OCI-LY1 (cell line): Measurements from ENCODE around the gene HOXD9.

Experiments used
- H2AFZ ChIP-seq: fragments of 200-600 bp; sonication (generic), shearing (Covaris generic); 2 replicates; pipeline ENCODE4 v1.6.0; 2014; ENCODE audit warnings: antibody characterized with exemption, mild to moderate bottlenecking, low read length
- H3F3A ChIP-seq: fragments of 200-600 bp; sonication (generic), shearing (Covaris generic); 2 replicates; pipeline ENCODE4 v1.6.0; 2014; ENCODE audit warnings: mild to moderate bottlenecking, antibody characterized with exemption, low read length, moderate library complexity; ENCODE audit not compliant: insufficient read depth
- H3K27ac ChIP-seq: fragments of 200-600 bp; sonication (generic); 2 replicates; pipeline ENCODE4 v1.5.1; 2014; ENCODE audit warnings: low read length, mixed run types, mild to moderate bottlenecking, low read depth; ENCODE audit not compliant: poor library complexity, severe bottlenecking
- H3K27me3 ChIP-seq: fragments of 200-600 bp; sonication (generic); 2 replicates; pipeline ENCODE4 v1.6.0; 2014; ENCODE audit warnings: antibody characterized with exemption, mild to moderate bottlenecking, low read length, moderate library complexity; ENCODE audit not compliant: insufficient read depth
- H3K36me3 ChIP-seq: fragments of 200-600 bp; sonication (generic); 2 replicates; pipeline ENCODE4 v1.6.1; 2014; ENCODE audit warnings: mild to moderate bottlenecking, antibody characterized with exemption, low read length, moderate library complexity, mixed read lengths; ENCODE audit not compliant: insufficient read depth
- H3K4me1 ChIP-seq: fragments of 200-600 bp; sonication (generic); 2 replicates; pipeline ENCODE4 v1.5.1; 2014; ENCODE audit warnings: mild to moderate bottlenecking, low read length, moderate library complexity; ENCODE audit not compliant: insufficient read depth, severe bottlenecking
- H3K4me2 ChIP-seq: fragments of 200-600 bp; sonication (generic), shearing (Covaris generic); 2 replicates; pipeline ENCODE4 v1.6.1; 2014; ENCODE audit warnings: low read length
- H3K4me3 ChIP-seq: fragments of 200-600 bp; sonication (generic); 2 replicates; pipeline ENCODE4 v1.5.1; 2014; ENCODE audit warnings: low read length, low read depth, mild to moderate bottlenecking, mixed read lengths; ENCODE audit not compliant: poor library complexity, severe bottlenecking
- H3K79me2 ChIP-seq: fragments of 200-600 bp; shearing (Covaris generic); 2 replicates; pipeline ENCODE4 v1.6.1; 2016; ENCODE audit warnings: mixed run types, low read length, mixed read lengths; ENCODE audit not compliant: insufficient read depth
- H3K9ac ChIP-seq: fragments of 200-600 bp; sonication (generic), shearing (Covaris generic); 2 replicates; pipeline ENCODE4 v1.6.1; 2014; ENCODE audit warnings: mild to moderate bottlenecking, low read length, mixed read lengths
- H3K9me2 ChIP-seq: fragments of 200-600 bp; sonication (generic), shearing (Covaris generic); 2 replicates; pipeline ENCODE4 v1.6.1; 2014; ENCODE audit warnings: low read depth, mild to moderate bottlenecking, low read length, mixed read lengths
- H3K9me3 ChIP-seq: fragments of 200-600 bp; shearing (Covaris generic); 2 replicates; pipeline ENCODE4 v1.6.1; 2014; ENCODE audit warnings: low read length, mixed read lengths
- H4K20me1 ChIP-seq: fragments of 200-600 bp; sonication (generic), shearing (Covaris generic); 2 replicates; pipeline ENCODE4 v1.6.0; 2016; ENCODE audit warnings: mild to moderate bottlenecking, low read length; ENCODE audit not compliant: insufficient read depth
- EZH2 ChIP-seq: fragments of 200-600 bp; sonication (generic), shearing (Covaris generic); IDR thresholded peaks from 2 replicates; pipeline ENCODE4 v1.8.0; 2017; ENCODE audit warnings: borderline replicate concordance, mixed run types, mild to moderate bottlenecking, antibody characterized with exemption, low read length, moderate library complexity, mixed read lengths
- TF ChIP-seq, protein P1 (sequence below): fragments of 200-600 bp; sonication (generic), shearing (Covaris generic); IDR thresholded peaks from 2 replicates; pipeline ENCODE4 v1.5.1; 2017; ENCODE audit warnings: mild to moderate bottlenecking, antibody characterized with exemption, low read length, moderate library complexity, mixed read lengths

The HOXD9 gene

DNA sequence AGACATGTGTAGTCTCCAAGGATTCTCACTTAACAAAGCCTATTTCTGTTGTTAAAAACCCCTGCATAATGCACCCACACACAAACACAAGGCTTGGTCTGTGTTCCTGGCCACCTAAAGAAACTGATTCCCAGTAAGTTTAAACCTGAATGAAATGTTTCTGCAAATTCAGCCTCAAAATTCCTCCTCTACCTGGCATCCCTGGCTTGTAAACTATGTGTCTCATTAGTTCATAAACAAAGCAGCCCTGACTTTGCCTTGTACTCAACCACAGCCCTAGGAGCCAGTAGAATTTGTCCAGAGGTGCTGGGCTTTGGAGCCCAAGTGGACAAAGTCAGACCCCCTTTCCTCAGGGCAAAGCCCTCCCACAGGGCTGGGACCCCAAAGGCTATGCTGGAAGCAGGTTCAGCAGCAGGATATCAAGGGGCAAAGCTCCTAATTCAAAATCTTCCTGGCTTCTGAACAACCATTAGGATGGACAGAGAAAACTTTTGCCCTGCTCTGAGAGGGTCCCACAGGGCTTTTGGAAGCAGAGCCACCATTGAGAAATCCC is 32.6 kb upstream of the HOXD9 start:
- Histone ChIP-seq H3K4me2 (no peak overlapping the region), H3F3A (no peaks in the 10 kb centered on the region), H3K27me3 (peaks cover 6% of the 10 kb centered on the region; the same call in 1 of the 2 replicates), H3K36me3 (no peaks in the 10 kb centered on the region), H2AFZ (no peak overlapping the region), H3K9me3 (no peaks in the 10 kb centered on the region), H3K4me3 (no peak overlapping the region), H3K79me2 (no peaks in the 10 kb centered on the region), H3K9ac (no peak overlapping the region), H3K9me2 (no peaks in the 10 kb centered on the region), H3K27ac (no peak overlapping the region), H3K4me1 (no peaks in the 10 kb centered on the region), H4K20me1 (no peaks in the 10 kb centered on the region)
- TF ChIP-seq, protein P1, sequence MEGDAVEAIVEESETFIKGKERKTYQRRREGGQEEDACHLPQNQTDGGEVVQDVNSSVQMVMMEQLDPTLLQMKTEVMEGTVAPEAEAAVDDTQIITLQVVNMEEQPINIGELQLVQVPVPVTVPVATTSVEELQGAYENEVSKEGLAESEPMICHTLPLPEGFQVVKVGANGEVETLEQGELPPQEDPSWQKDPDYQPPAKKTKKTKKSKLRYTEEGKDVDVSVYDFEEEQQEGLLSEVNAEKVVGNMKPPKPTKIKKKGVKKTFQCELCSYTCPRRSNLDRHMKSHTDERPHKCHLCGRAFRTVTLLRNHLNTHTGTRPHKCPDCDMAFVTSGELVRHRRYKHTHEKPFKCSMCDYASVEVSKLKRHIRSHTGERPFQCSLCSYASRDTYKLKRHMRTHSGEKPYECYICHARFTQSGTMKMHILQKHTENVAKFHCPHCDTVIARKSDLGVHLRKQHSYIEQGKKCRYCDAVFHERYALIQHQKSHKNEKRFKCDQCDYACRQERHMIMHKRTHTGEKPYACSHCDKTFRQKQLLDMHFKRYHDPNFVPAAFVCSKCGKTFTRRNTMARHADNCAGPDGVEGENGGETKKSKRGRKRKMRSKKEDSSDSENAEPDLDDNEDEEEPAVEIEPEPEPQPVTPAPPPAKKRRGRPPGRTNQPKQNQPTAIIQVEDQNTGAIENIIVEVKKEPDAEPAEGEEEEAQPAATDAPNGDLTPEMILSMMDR: no peak
- no peak for TF ChIP-seq EZH2

DNA sequence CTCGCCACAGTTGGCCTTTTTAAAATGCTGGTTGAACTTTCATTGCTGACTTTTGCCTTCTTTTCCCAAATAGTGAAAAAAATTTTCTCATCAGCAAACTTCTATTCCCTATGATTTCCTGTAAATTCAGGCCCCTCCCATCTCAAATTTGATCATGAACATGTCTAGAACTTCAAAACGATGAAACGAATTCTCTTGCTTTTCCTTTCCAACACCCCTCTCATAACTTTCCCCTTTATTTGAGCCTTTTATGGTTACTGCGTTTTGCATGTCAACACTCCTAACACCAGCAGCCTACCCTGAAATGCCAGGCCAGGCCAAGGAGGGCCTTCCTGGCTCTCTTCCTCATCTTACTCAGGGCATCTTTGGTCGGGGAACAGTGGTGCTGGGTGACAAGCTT is 31.7 kb upstream of the HOXD9 start:
- Histone ChIP-seq H3F3A (no peaks in the 10 kb centered on the region), H3K36me3 (no peaks in the 10 kb centered on the region), H3K9me2 (no peaks in the 10 kb centered on the region), H3K79me2 (no peaks in the 10 kb centered on the region), H3K27me3 (peaks cover 6% of the 10 kb centered on the region; the same call in 1 of the 2 replicates), H2AFZ (no peak overlapping the region), H3K4me1 (no peaks in the 10 kb centered on the region), H3K4me3 (no peak overlapping the region), H3K9ac (no peak overlapping the region), H3K9me3 (no peaks in the 10 kb centered on the region), H4K20me1 (no peaks in the 10 kb centered on the region), H3K4me2 (no peak overlapping the region), H3K27ac (no peak overlapping the region)
- TF ChIP-seq EZH2: no peak
- TF ChIP-seq, protein P1: no peak

DNA sequence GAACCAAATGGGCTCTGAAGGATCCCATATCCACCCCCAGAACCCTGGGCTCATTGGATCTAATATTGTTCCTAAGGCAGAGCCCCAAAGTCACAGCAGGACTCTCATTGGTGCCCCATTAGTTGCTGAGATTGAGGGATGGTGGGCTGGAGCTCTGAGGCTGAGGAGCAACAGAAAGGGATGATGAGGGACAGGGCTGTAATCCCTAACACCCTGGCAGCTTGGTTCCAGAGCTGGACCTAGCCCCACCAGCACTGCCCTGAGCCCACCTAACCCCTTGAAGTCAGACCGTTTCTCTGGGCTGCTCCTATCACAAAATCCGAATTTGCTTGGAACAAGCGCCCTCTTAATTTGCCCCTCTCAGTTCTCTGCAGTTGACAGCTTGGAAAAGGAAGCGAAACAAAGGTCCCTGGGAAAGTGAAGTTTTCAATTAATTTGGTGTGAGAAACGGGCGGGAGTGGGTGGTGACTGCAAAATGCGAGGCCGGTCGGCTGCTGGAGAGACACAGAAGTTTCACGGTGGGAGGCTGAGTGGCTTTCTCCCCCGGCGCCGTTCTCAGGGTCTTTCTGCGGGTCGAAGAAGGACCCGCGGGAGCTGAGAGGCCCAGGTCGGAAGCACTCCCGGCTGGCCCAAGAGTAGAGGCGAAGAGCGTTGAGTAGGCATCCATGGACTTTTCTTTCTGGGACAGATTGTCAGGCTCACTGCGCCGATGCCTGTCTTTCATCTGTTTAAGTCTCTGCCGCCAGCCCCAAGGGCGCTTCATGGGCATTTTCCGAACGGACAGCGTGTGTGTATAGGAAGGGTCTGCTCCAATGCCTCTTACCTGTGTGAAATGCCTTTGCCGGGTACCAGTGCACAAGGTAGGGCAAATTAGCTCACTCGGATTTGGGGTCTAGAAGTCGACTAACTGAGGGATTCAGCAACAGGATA is 30.9 kb upstream of the HOXD9 start:
- peaks cover 2% of the 10 kb centered on the region for H3K4me1 ChIP-seq
- no peaks in the 10 kb centered on the region for H4K20me1 ChIP-seq
- H3K9me3 ChIP-seq: no peaks in the 10 kb centered on the region
- TF ChIP-seq, protein P1: no peak
- no peak for TF ChIP-seq EZH2
- H3K4me3 ChIP-seq: no peak overlapping the region
- H3K9me2 ChIP-seq: no peaks in the 10 kb centered on the region
- peaks cover 6% of the 10 kb centered on the region; the same call in 1 of the 2 replicates for H3K27me3 ChIP-seq
- no peak overlapping the region for H2AFZ ChIP-seq
- no peak overlapping the region for H3K27ac ChIP-seq
- no peak overlapping the region for H3K4me2 ChIP-seq
- no peaks in the 10 kb centered on the region for H3K36me3 ChIP-seq
- H3K9ac ChIP-seq: no peak overlapping the region
- no peaks in the 10 kb centered on the region for H3F3A ChIP-seq
- no peaks in the 10 kb centered on the region for H3K79me2 ChIP-seq
